HEK293 (cell line): Measurements from ENCODE around the gene LSM11.
A peak's percentile ranks its signal among the peaks of the same experiment; 100 is the strongest.

Experiments
- HOXA7 ChIP-seq: sonication (generic); formaldehyde crosslinking; IDR thresholded peaks from 2 replicates; pipeline ENCODE4 v1.8.1; 2022; ENCODE audit warnings: missing genetic modification reagents, borderline replicate concordance
- PRDM1 ChIP-seq: fragments of 450-650 bp; formaldehyde crosslinking; IDR thresholded peaks from 2 replicates; pipeline ENCODE4; 2016; ENCODE audit warnings: missing biosample characterization, missing genetic modification characterization
- REST ChIP-seq: fragments of 450-650 bp; formaldehyde crosslinking; IDR thresholded peaks from 2 replicates; pipeline ENCODE4 v1.5.1; 2016; ENCODE audit warnings: missing biosample characterization, missing genetic modification characterization
- YY1 ChIP-seq: fragments of 450-650 bp; formaldehyde crosslinking; IDR thresholded peaks from 2 replicates; pipeline ENCODE4 v1.5.1; 2018; ENCODE audit warnings: missing biosample characterization, missing genetic modification characterization
- ZBTB44 ChIP-seq: fragments of 450-650 bp; IDR thresholded peaks from 2 replicates; pipeline ENCODE4 v1.5.1; 2018; ENCODE audit warnings: missing biosample characterization, mild to moderate bottlenecking, missing genetic modification characterization
- ZNF114 ChIP-seq: fragments of 450-650 bp; formaldehyde crosslinking; IDR thresholded peaks from 2 replicates; pipeline ENCODE4 v1.5.0; 2017; ENCODE audit warnings: missing biosample characterization, missing genetic modification characterization
- ZNF184 ChIP-seq: fragments of 450-650 bp; IDR thresholded peaks from 2 replicates; pipeline ENCODE4 v1.5.1; 2018; ENCODE audit warnings: missing biosample characterization, mild to moderate bottlenecking, missing genetic modification characterization
- ZNF398 ChIP-seq: fragments of 450-650 bp; formaldehyde crosslinking; IDR thresholded peaks from 2 replicates; pipeline ENCODE4 v1.5.1; 2017; ENCODE audit warnings: missing biosample characterization, missing genetic modification characterization
- ZNF660 ChIP-seq: fragments of 450-650 bp; IDR thresholded peaks from 2 replicates; pipeline ENCODE4 v1.5.1; 2018; ENCODE audit warnings: missing biosample characterization, mild to moderate bottlenecking, missing genetic modification characterization
- TF ChIP-seq, protein P1 (sequence below): fragments of 450-650 bp; formaldehyde crosslinking; IDR thresholded peaks from 2 replicates; pipeline ENCODE4 v1.5.1; 2016; ENCODE audit warnings: missing biosample characterization, missing genetic modification characterization
- TF ChIP-seq, protein P2 (sequence below): fragments of 450-650 bp; formaldehyde crosslinking; IDR thresholded peaks from 2 replicates; pipeline ENCODE4 v1.5.1; 2016; ENCODE audit warnings: missing biosample characterization, missing genetic modification characterization
- TF ChIP-seq, protein P3 (sequence below): fragments of 450-650 bp; formaldehyde crosslinking; IDR thresholded peaks from 2 replicates; pipeline ENCODE4 v1.5.1; 2016; ENCODE audit warnings: missing biosample characterization, missing genetic modification characterization, borderline replicate concordance

GRCh38 chr5:157731272-157732129, 12.0 kb upstream of the LSM11 start, which contains the start of gene THG1L:
- TF ChIP-seq ZNF398 (tag by site-specific recombination) (no peak), ZNF660 (peak; percentile 76), ZNF184 (no peak), PRDM1 (tag by site-specific recombination) (no peak), REST (peak; percentile 52; the same call in 1 of the 2 replicates), ZBTB44 (tag by site-specific recombination) (no peak), ZNF114 (tag by site-specific recombination) (no peak), YY1 (peak; percentile 67), HOXA7 (no peak)
- TF ChIP-seq, protein P1, sequence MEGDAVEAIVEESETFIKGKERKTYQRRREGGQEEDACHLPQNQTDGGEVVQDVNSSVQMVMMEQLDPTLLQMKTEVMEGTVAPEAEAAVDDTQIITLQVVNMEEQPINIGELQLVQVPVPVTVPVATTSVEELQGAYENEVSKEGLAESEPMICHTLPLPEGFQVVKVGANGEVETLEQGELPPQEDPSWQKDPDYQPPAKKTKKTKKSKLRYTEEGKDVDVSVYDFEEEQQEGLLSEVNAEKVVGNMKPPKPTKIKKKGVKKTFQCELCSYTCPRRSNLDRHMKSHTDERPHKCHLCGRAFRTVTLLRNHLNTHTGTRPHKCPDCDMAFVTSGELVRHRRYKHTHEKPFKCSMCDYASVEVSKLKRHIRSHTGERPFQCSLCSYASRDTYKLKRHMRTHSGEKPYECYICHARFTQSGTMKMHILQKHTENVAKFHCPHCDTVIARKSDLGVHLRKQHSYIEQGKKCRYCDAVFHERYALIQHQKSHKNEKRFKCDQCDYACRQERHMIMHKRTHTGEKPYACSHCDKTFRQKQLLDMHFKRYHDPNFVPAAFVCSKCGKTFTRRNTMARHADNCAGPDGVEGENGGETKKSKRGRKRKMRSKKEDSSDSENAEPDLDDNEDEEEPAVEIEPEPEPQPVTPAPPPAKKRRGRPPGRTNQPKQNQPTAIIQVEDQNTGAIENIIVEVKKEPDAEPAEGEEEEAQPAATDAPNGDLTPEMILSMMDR (tag by site-specific recombination): no peak
- TF ChIP-seq, protein P2, sequence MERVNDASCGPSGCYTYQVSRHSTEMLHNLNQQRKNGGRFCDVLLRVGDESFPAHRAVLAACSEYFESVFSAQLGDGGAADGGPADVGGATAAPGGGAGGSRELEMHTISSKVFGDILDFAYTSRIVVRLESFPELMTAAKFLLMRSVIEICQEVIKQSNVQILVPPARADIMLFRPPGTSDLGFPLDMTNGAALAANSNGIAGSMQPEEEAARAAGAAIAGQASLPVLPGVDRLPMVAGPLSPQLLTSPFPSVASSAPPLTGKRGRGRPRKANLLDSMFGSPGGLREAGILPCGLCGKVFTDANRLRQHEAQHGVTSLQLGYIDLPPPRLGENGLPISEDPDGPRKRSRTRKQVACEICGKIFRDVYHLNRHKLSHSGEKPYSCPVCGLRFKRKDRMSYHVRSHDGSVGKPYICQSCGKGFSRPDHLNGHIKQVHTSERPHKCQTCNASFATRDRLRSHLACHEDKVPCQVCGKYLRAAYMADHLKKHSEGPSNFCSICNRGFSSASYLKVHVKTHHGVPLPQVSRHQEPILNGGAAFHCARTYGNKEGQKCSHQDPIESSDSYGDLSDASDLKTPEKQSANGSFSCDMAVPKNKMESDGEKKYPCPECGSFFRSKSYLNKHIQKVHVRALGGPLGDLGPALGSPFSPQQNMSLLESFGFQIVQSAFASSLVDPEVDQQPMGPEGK: peak; percentile 77
- TF ChIP-seq, protein P3, sequence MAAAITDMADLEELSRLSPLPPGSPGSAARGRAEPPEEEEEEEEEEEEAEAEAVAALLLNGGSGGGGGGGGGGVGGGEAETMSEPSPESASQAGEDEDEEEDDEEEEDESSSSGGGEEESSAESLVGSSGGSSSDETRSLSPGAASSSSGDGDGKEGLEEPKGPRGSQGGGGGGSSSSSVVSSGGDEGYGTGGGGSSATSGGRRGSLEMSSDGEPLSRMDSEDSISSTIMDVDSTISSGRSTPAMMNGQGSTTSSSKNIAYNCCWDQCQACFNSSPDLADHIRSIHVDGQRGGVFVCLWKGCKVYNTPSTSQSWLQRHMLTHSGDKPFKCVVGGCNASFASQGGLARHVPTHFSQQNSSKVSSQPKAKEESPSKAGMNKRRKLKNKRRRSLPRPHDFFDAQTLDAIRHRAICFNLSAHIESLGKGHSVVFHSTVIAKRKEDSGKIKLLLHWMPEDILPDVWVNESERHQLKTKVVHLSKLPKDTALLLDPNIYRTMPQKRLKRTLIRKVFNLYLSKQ (tag by site-specific recombination): no peak
